NCI-H226 (cell line): ENCODE data around the gene TRAIP.
"Not testable (repeated sequence)": the region's sequence is repeated elsewhere in the genome, so short reads cannot be mapped to it uniquely, and the experiment has no call there.

Experiments used
- DNase-seq: peaks from one replicate; pipeline ENCODE4 v3.0.0-alpha.2; 2015

The TRAIP gene

GRCh38 chr3:49790626-49791411, 65.5 kb downstream of the TRAIP start:
- DNase-seq: peak; percentile 94

DNA sequence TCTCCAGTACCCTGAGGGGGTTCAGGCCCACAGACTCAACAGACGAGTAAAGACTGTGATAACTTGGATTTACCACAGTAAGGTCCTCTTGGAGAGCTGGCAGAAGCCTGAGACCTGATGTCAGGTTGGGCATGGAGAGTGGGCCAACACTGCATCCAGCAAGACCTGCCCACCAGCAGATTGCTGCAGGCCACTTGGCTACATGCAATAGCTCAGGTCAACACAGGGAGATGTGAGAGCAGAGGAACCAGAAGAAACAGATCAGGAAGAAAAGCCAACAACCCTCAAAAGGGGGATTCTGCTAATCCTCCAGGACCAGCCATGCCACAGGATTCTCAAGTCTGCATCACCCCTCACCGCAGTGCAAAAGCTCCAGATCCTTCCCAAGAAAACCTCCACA, 68.3 kb downstream of the TRAIP start:
- no peak for DNase-seq

DNA sequence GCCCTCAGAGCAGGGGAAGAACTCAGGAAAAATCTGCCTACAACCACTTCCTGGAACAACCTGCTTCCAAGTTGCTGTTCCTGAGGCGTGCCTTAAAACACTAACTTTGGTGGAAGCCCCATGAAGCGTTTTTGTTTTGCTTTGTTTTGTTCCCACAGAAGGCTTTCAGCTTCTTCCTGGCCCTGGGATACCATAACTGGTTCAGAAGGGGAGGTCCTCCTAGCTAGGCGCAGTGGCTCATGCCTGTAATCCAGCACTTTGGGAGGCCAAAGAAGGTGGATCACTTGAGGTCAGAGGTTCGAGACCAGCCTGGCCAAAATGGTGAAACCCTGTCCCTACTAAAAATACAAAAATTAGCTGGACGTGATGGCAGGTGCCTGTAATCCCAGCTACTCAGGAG, 68.8 kb downstream of the TRAIP start:
- DNase-seq: no peak

GRCh38 chr3:49787182-49787464, 69.2 kb downstream of the TRAIP start:
- DNase-seq: no peak

GRCh38 chr3:49786357-49787181, 69.8 kb downstream of the TRAIP start, which contains the start of gene IP6K1:
TSS of gene IP6K1 (minus strand) at chr3:49786542. CDS start at chr3:49748040, 38,502 bp downstream.
- peak; percentile 100 for DNase-seq

GRCh38 chr3:49785565-49786356, 70.6 kb downstream of the TRAIP start:
- no peak for DNase-seq

DNA sequence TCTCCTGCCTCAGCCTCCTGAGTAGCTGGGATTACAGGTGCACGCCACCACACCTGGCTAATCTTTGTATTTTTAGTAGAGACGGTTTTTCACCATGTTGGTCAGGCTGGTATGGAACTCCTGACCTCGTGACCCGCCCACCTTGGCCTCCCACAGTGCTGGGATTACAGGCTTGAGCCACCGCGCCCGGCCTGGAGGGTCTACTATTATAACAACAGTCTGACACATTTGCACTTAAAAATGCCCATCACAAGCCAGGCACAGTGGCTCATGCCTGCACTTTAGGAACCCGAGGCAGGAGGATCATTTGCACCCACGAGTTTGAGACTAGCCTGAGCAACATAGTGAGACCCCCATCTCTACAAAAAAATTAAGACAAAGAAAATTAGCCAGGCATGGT, 74.1 kb downstream of the TRAIP start:
- DNase-seq: not testable (repeated sequence)

DNA sequence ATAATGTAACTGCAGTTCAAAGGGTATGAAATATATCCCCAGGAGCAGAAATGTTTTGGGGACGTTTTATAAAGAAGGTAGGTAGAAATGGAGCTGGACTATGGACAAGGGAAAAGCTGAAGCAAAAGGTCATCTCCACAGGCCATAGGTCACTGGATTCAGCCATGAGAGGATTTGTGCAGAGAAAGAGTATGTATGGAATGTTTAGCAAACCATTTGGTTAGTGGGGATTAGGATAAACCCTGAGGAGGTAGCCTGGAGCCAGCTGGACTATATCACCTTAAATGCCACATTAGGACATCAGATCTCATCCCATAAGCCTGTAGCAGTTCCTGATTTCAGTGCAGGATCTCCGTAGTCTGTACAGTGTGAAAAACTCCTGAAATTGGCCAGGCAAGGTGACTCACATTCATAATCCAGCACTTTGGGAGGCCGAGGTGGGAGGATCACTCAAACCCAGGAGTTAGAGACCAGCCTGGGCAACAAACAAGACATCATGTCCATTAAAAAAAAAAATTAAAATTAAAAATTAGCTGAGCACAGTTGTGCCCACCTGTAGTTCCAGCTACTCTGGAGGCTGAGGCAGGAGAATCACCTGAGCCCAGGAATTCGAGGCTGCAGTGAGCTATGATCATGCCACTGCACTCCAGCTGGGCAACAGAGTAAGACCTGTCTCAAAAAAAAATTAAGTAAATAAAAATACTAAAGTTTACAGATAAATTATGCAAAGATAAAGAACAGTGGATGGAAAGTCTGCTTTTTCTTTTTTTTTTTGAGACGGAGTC, 74.8 kb downstream of the TRAIP start:
- DNase-seq: no peak

DNA sequence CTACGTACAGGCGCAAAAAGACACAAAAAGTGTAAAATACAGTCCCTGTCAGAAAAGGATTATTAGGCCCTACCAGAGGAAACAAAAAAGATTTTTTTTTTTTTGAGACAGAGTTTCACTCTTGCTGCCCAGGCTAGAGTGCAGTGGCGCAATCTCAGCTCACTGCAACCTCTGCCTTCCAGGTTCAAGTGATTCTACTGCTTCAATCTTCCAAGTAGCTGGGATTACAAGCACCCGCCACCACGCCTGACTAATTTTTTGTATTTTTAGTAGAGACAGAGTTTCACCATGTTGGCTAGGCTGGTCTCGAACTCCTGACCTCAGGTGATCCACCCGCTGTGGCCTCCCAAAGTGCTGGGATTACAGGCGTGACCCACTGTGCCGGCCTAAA, 75.4 kb downstream of the TRAIP start:
- not testable (repeated sequence) for DNase-seq

DNA sequence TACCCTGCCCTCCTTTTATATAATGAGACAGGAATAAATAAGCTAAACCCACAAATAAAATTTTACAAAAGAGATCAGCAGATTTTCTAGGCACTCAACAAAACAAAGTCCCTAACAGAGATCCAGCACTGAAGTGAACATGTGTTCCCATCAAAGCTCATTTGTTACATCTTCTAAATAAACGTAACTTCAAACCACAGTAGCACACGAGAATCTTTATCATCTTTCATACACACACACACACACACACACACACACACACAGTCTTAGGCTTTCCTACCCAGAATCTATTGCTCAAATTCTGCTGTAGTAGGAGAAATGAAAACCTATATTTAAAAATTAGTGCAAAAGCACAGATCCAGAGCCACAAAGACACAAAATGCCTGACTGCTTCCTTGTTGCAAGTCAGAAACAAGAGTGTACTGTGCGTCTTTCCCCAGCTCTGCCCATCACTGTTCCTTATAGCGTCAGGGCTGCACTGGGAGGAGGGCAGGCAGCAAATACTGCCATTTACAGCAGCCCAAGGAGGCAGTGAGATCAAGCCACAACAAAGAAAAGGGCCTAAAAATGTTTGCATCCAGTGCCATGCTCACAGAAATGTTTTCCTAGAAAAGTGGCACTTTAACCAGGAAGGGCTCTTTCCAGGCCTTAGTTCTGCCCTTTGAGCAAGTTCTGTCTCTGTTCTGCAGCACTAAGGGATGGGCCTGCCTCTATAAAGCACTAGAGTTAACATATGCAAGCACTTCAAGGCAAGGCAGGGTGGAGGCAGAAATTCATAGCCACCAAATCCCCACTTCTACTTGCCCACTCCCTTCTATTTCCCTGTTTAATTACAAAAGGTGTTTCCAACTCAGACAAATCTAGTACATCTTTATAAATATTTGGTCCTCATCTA, 76.0 kb downstream of the TRAIP start:
- DNase-seq: no peak

GRCh38 chr3:49779358-49780079, 76.8 kb downstream of the TRAIP start:
- no peak for DNase-seq
